IPS-20b (cell line): Measurements from ENCODE around the gene SEPTIN11.

Experiments
- H3K27ac ChIP-seq: one replicate; pipeline ENCODE4 v1.5.1; 2013; ENCODE audit warnings: low read length
- H3K27me3 ChIP-seq: 2 replicates; pipeline ENCODE4 v1.6.1; 2013; ENCODE audit warnings: mild to moderate bottlenecking, low read length, inconsistent platforms; ENCODE audit not compliant: insufficient read depth
- H3K36me3 ChIP-seq: 2 replicates; pipeline ENCODE4 v1.6.1; 2013; ENCODE audit warnings: low read depth, mild to moderate bottlenecking, inconsistent platforms, low read length, moderate library complexity; ENCODE audit not compliant: insufficient read depth
- H3K4me1 ChIP-seq: 2 replicates; pipeline ENCODE4 v1.6.1; 2013; ENCODE audit warnings: mild to moderate bottlenecking, control low read depth, inconsistent platforms, low read length, moderate library complexity; ENCODE audit not compliant: insufficient read depth
- H3K4me3 ChIP-seq: 2 replicates; pipeline ENCODE4 v1.5.1; 2013; ENCODE audit warnings: mild to moderate bottlenecking, low read length, inconsistent platforms
- H3K9ac ChIP-seq: 2 replicates; pipeline ENCODE4 v1.6.1; 2013; ENCODE audit warnings: low read depth, mild to moderate bottlenecking, inconsistent platforms, low read length, moderate library complexity
- H3K9me3 ChIP-seq: 2 replicates; pipeline ENCODE4 v1.6.1; 2013; ENCODE audit warnings: mild to moderate bottlenecking, low read depth, low read length, inconsistent platforms; ENCODE audit not compliant: insufficient read depth

SEPTIN11 gene

DNA sequence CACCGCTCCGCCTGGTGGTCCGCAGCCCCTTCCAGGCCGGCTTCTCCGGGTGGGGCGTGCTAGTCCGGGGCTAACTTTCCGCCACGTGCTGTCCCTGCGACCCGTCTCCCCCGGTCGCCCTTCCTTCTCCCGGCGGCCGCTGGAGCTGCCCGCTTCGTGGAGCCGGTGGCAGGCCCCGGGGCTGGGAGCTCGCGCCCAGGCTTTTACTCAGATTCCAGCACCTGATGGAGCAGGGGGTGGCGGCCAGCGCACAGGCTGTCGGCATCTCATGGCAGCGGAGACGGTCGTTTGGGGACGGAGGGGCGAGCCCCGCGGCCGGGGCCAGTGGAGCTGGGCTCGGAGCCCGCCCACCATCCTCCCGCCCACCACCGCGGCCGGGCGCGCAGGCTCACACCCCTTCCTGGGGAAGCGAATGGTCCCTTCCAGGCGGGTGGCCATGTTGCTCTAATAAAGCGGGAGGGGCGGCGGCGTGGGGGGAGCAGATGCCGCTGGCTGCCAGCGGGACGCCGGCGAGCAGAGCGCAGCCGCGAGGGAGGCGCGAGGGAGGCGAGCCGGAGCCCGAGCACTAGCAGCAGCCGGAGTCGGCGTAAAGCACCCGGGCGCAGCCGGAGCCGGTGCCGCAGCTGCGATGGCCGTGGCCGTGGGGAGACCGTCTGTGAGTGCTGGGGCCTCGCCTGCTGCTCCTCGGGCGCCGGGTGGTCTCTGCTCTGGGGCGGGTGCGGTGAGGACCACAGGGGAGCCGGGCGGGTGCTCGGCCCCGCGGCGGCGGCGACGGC, at the start of gene SEPTIN11:
SEPTIN11 (plus strand) TSS at position 477 of the 776 bp plus-strand sequence; CDS start at position 629, 152 bp downstream.
- H3K9me3 ChIP-seq = no peaks in the 10 kb centered on the region
- H3K9ac ChIP-seq = peak within 1 kb of the TSS; percentile 75
- H3K27ac ChIP-seq = no peak within 1 kb of the TSS
- H3K27me3 ChIP-seq = peaks cover 26% of the 10 kb centered on the region
- H3K4me1 ChIP-seq = peaks cover 32% of the 10 kb centered on the region
- no peaks in the 10 kb centered on the region for H3K36me3 ChIP-seq
- H3K4me3 ChIP-seq = peak within 1 kb of the TSS; percentile 83

DNA sequence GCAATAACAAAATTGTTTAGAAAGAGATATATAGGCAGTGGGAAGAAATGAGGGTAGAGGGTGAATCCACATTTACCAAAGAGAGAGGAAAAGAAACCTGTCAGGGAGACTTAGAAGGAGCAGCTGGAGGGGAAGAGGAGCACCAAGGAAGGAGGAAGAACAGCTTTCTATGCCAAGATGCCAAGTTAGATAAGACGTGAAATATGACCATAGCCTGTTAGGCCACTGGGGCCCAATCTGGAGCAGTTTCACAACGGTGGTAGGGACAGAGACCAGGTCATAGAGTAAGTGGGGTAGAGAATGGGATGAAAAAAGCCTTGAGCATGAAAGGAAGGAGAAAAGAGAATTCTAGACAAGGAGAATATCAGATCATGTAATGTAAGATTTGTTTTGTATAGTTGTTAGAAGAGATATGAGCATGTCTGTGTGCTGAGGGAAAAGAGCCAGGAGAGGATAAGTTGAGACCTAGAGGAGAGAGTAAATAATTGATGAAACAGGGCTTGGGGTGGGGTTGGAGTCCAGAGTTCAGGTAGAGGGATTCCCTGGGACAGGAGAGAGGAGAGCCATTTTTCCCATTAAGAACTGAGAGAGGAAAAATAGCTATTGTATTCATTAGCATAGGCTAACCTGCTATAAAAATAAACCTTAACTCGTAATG, 47.2 kb upstream of the SEPTIN11 start:
- Histone ChIP-seq H3K27me3 (peaks cover 40% of the 10 kb centered on the region), H3K4me1 (peaks cover 5% of the 10 kb centered on the region), H3K9me3 (0 out of 2 replicates have a peak, but pooled peaks cover 7% of the 10 kb centered on the region), H3K27ac (no peak overlapping the region), H3K36me3 (no peaks in the 10 kb centered on the region), H3K9ac (no peak overlapping the region), H3K4me3 (no peak overlapping the region)

DNA sequence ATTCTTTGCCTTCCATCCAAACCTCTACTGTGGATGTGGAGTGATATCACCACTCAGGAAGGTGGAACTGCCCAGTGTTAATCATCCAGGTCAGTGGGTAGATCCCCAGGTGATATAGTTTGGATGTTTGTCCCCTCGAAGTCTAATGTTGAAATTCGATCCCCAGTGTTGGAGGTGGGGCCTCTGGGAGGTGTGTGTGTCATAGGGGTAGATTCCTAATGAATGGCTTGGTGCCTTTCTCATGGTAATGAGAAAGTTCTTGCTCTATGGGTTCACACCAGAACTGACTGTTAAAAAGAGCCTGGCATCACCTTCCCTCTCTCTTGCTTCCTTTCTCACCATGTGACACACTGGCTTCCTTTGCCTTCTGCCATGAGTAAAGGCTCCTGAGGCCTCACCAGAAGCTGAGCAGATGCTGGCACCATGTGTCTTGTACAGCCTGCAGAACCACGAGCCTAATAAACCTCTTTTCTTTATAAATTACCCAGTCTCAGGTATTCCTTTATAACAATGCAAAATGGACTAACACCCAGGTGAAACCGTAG, 44.8 kb upstream of the SEPTIN11 start:
- 0 out of 2 replicates have a peak, but pooled peaks cover 7% of the 10 kb centered on the region for H3K9me3 ChIP-seq
- no peak overlapping the region for H3K9ac ChIP-seq
- H3K36me3 ChIP-seq = no peaks in the 10 kb centered on the region
- no peaks in the 10 kb centered on the region for H3K4me1 ChIP-seq
- H3K27ac ChIP-seq = no peak overlapping the region
- no peak overlapping the region for H3K4me3 ChIP-seq
- peaks cover 16% of the 10 kb centered on the region for H3K27me3 ChIP-seq

DNA sequence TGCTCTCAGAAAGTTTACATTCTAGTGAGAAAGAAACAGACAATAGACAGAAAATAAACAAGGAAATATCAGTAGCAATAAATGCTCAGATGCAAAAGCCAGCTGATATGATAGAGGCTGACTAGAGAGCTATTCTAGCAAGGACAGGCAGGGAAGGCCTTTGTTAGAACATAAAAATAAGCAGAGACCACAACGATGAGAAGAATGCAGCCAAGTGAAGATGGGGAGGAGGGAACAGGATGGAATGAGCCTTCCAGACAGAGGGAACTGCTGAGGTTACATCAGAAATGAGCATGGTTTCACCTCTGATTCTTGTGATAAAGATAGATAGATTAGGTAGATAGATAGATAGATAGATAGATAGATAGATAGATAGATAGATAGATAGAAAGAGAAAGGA, 44.0 kb upstream of the SEPTIN11 start:
- H3K27ac ChIP-seq = no peak overlapping the region
- H3K36me3 ChIP-seq = no peaks in the 10 kb centered on the region
- 0 out of 2 replicates have a peak, but pooled peaks cover 7% of the 10 kb centered on the region for H3K9me3 ChIP-seq
- no peak overlapping the region for H3K9ac ChIP-seq
- peaks cover 10% of the 10 kb centered on the region for H3K27me3 ChIP-seq
- no peak overlapping the region for H3K4me3 ChIP-seq
- no peaks in the 10 kb centered on the region for H3K4me1 ChIP-seq

DNA sequence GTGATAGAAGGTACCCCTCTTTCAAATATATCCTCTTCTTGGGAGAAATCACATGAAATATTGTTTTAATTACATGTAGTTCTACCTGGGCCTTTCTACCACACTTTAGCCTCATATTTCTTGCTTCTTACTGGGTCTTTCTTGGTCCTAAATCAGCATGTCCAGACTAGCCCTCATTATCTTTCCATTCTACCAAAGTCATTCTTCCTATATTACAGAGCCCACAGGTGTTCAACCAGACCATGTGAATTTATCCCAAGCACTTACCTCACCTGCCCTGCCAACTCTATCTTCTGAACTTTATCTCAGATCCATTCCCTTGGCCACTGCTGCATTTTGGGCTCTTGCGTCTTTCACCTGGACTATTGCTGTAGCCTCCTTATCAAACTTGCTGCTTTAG, 39.8 kb upstream of the SEPTIN11 start:
- H3K4me1 ChIP-seq = no peaks in the 10 kb centered on the region

DNA sequence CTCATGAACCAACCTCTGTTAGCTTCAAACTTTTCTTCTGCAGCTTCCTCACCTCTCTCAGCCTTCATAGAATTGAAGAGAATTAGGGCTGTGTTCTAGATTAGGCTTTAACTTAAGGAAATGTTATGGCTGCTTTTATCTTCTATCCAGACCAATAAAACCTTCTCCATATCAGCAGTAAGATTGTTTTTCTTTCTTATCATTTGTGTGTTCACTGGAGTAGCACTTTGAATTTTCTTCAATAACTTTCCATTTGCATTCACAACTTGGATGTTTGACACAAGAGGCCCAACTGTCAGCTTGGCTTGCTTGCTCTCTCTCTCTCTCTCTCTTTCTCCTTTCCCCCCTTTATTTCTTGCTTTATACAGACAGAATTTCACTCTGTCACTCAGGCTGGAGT, 28.8 kb upstream of the SEPTIN11 start:
- H3K9me3 ChIP-seq = no peaks in the 10 kb centered on the region

More for the DNA sequence above, 39.8 kb upstream of the SEPTIN11 start:
- H3K9ac ChIP-seq = no peak overlapping the region
- H3K36me3 ChIP-seq = no peaks in the 10 kb centered on the region
- 0 out of 2 replicates have a peak, but pooled peaks cover 7% of the 10 kb centered on the region for H3K9me3 ChIP-seq
- H3K27me3 ChIP-seq = no peaks in the 10 kb centered on the region
- no peak overlapping the region for H3K27ac ChIP-seq
- no peak overlapping the region for H3K4me3 ChIP-seq

DNA sequence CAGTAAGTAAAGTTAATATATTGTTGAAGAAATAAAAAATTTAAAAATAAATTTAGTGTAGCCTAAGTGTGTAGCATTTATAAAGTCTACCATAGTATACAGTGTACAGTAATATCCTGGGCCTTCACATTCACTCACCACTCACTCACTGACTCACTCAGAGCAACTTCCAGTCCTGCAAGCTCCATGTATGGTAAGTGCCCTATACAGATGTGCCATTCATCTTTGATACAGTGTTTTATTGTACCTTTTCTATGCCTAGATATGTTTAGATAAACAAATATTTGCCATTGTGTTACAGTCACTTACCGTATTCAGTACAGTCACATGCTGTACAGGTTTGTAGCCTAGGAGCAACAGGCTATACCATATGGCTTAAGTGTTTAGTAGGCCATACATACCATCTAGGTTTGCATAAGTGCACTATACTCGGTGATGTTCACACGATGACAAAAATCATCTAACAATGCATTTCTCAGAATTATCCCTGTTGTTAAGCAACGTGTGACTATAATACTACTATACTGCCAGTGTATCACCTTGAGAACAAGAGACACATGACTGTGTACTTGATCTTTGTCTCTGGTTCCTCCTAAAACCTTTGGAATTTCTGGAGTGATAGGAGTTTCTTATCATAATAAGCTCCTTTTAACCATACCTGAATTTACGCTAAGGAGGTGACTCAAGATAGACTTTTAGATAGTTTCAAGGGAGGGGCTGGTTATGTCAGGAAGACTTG, 25.8 kb upstream of the SEPTIN11 start:
- H3K4me1 ChIP-seq = no peaks in the 10 kb centered on the region
- H3K9me3 ChIP-seq = no peaks in the 10 kb centered on the region
- H3K9ac ChIP-seq = no peak overlapping the region
- no peaks in the 10 kb centered on the region for H3K27me3 ChIP-seq
- H3K4me3 ChIP-seq = no peak overlapping the region
- H3K36me3 ChIP-seq = no peaks in the 10 kb centered on the region
- H3K27ac ChIP-seq = no peak overlapping the region

More for the DNA sequence above, 28.8 kb upstream of the SEPTIN11 start:
- H3K4me3 ChIP-seq = no peak overlapping the region
- H3K27me3 ChIP-seq = no peaks in the 10 kb centered on the region
- no peaks in the 10 kb centered on the region for H3K36me3 ChIP-seq
- no peak overlapping the region for H3K27ac ChIP-seq
- no peak overlapping the region for H3K9ac ChIP-seq
- no peaks in the 10 kb centered on the region for H3K4me1 ChIP-seq

DNA sequence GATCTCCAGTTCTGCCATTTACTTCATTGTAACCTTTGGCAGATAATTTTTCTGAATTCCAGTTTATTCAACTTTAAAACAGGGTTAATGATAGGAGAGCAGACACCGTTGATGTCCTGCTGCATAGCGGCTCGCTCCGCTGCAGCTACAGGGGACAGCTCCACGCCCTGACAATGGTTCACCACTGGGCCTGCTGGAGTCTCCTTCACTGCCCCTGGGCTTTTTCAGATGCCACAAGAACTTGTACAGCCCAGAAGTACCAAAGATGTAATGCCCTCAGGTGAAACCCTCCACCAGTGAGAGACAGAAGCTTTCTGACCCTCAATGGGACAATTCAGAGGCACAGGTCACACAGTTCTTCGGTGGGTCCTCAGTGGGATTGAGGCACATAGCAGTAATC, 22.7 kb upstream of the SEPTIN11 start:
- Histone ChIP-seq H3K4me1 (no peaks in the 10 kb centered on the region), H3K9ac (no peak overlapping the region), H3K9me3 (no peaks in the 10 kb centered on the region), H3K27ac (no peak overlapping the region), H3K27me3 (no peaks in the 10 kb centered on the region), H3K36me3 (no peaks in the 10 kb centered on the region), H3K4me3 (no peak overlapping the region)

DNA sequence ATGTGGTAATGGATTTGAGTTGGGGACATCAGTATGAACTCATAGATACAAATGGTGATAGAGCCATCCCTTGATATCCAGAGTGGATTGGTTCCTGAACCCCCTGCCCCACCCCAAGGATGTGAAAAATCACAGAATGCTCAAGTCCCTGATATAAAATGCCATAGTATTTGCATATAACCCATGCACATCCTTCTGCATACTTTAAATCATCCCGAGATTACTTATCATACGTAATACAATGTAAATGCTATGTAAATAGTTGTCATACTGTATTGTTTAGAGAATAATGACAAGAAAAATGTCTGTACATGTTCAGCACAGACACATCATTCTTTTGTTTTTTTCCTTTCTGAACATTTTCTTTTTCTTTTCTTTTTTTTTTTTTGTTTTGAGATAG, 18.9 kb upstream of the SEPTIN11 start:
- no peaks in the 10 kb centered on the region for H3K4me1 ChIP-seq
- no peaks in the 10 kb centered on the region for H3K27me3 ChIP-seq
- no peak overlapping the region for H3K9ac ChIP-seq
- no peaks in the 10 kb centered on the region for H3K36me3 ChIP-seq
- H3K4me3 ChIP-seq = no peak overlapping the region
- no peak overlapping the region for H3K27ac ChIP-seq
- no peaks in the 10 kb centered on the region for H3K9me3 ChIP-seq

DNA sequence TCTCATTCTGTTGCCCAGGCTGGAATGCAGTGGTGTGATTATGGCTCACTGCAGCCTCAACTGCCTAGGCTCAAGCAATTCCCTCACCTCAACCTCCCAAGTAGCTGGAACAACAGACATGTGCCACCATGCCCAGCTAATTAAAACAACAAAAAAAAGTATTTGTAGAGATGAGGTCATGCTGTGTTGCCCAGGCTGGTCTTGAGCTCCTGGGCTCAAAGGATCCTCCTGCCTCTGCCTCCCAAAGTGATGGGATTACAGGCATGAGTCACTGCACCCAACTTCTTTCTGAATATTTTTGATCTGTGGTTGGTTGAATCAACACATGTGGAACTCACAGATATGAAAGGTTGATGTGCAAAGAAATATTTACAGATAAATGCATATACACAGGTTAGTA, 18.5 kb upstream of the SEPTIN11 start:
- Histone ChIP-seq H3K4me3 (no peak overlapping the region), H3K27ac (no peak overlapping the region), H3K27me3 (no peaks in the 10 kb centered on the region), H3K36me3 (no peaks in the 10 kb centered on the region), H3K9ac (no peak overlapping the region), H3K4me1 (no peaks in the 10 kb centered on the region), H3K9me3 (no peaks in the 10 kb centered on the region)

DNA sequence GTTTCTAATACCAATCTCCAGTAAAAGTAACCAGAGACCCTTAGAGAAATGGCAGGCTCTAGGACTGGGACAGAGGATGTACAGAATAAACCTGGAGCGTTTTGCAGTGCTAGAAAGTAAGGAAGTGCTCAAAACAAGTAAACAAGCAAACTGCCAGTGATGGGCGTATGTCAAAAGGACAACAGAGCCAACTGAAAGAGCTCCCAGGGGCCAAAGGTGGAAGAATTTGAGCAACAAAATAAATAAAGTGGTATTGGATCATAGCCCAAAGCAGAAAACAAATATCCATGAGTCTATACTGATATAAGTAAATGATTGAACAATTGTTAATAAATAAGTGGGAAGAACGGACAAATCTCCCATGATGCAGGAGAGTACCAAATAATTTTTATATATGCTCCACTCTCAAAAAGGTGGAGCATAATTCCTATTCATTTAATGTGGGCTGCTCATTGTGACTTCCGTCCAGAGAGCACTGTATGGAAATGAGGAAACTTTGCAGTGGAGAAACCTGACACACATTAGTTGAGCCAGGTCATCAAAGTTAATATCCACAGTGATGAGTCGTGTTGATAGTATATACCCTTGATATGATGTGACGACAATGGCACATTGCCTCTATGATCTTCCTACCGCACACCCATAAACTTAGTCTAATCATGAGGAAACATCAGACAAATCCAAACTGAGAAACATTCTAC, 17.8 kb upstream of the SEPTIN11 start:
- Histone ChIP-seq H3K4me3 (no peak overlapping the region), H3K9me3 (no peaks in the 10 kb centered on the region), H3K9ac (no peak overlapping the region), H3K36me3 (no peaks in the 10 kb centered on the region), H3K27ac (no peak overlapping the region), H3K4me1 (no peaks in the 10 kb centered on the region), H3K27me3 (no peaks in the 10 kb centered on the region)
